Medulla oblongata (tissue), 1 donor: ENCODE results near the gene NAALADL2.
"Not testable (repeated sequence)": the region's sequence is repeated elsewhere in the genome, so short reads cannot be mapped to it uniquely, and the experiment has no call there.

ENCODE experiments used
- DNase-seq: peaks from one replicate; pipeline ENCODE4 v3.0.0-alpha.2; 2015; ENCODE audit errors: extremely low spot score

Gene NAALADL2

GRCh38 chr3:175422744-175423143, 563.6 kb downstream of the NAALADL2 start:
- no peak for DNase-seq

GRCh38 chr3:175423848-175424247, 564.7 kb downstream of the NAALADL2 start:
- DNase-seq, result not testable (repeated sequence)

- no peak for DNase-seq
These were observed 567.7 kb downstream of the NAALADL2 start for GRCh38 chr3:175426805-175427204.

- DNase-seq, result no peak
These were observed 569.3 kb downstream of the NAALADL2 start for GRCh38 chr3:175428466-175428865.

GRCh38 chr3:175430983-175431773, 572.0 kb downstream of the NAALADL2 start:
- DNase-seq, result peak; percentile 12

GRCh38 chr3:175432376-175433025, 573.4 kb downstream of the NAALADL2 start:
- no peak for DNase-seq

- no peak for DNase-seq
These were observed 574.0 kb downstream of the NAALADL2 start for GRCh38 chr3:175433026-175433674.

GRCh38 chr3:175434561-175434960, 575.4 kb downstream of the NAALADL2 start:
- DNase-seq, result no peak

GRCh38 chr3:175443682-175444081, 584.5 kb downstream of the NAALADL2 start:
- DNase-seq, result no peak

- DNase-seq, result no peak
These were observed 586.6 kb downstream of the NAALADL2 start for GRCh38 chr3:175445741-175446140.

GRCh38 chr3:175447521-175447920, 588.4 kb downstream of the NAALADL2 start:
- DNase-seq, result no peak

GRCh38 chr3:175453361-175453760, 594.2 kb downstream of the NAALADL2 start:
- no peak for DNase-seq

- DNase-seq, result no peak
These were observed 597.3 kb downstream of the NAALADL2 start for GRCh38 chr3:175456466-175456865.

- no peak for DNase-seq
These were observed 598.2 kb downstream of the NAALADL2 start for GRCh38 chr3:175457301-175457700.

GRCh38 chr3:175460849-175461399, 601.8 kb downstream of the NAALADL2 start:
- DNase-seq, result not testable (repeated sequence)

- no peak for DNase-seq
These were observed 605.2 kb downstream of the NAALADL2 start for GRCh38 chr3:175464362-175464761.

- no peak for DNase-seq
These were observed 610.0 kb downstream of the NAALADL2 start for GRCh38 chr3:175469124-175469523.

- DNase-seq, result no peak
These were observed 616.6 kb downstream of the NAALADL2 start for GRCh38 chr3:175475765-175476164.

- DNase-seq, result peak; percentile 32
These were observed 617.4 kb downstream of the NAALADL2 start for GRCh38 chr3:175476489-175476888.

GRCh38 chr3:175477651-175478224, 618.6 kb downstream of the NAALADL2 start:
- peak; percentile 34 for DNase-seq

GRCh38 chr3:175478301-175478700, 619.2 kb downstream of the NAALADL2 start:
- DNase-seq, result no peak

- no peak for DNase-seq
These were observed 620.0 kb downstream of the NAALADL2 start for GRCh38 chr3:175479175-175479574.
